Activated CD4-positive, alpha-beta memory T cell treated with anti-CD3 and anti-CD28 coated beads for 36 hours (primary cell): ENCODE measurements around the gene SYPL2. TPM values are rescaled to one million over a fixed set of nuclear protein-coding genes. Genes with fewer than 3 reads are reported as not detected.

Source experiments
- CTCF ChIA-PET: fragments of 350-600 bp; sonication (Branson Sonifier 250); formaldehyde crosslinking; loops from one replicate; lab custom pipeline; 2021; ENCODE audit warnings: antibody characterized with exemption, inconsistent platforms; lab: Charles Lee
- POLR2A ChIA-PET: fragments of 350-600 bp; sonication (Branson Sonifier 250); formaldehyde crosslinking; loops from one replicate; lab custom pipeline; 2021; ENCODE audit warnings: antibody characterized with exemption; lab: Charles Lee
- DNase-seq: peaks from one replicate; pipeline ENCODE4 v3.0.0-alpha.2; 2020
- H3K27ac Mint-ChIP-seq: one replicate; pipeline ENCODE4 v1.8.0; 2021; ENCODE audit warnings: mixed read lengths
- H3K27me3 Mint-ChIP-seq: one replicate; pipeline ENCODE4 v1.8.0; 2021; ENCODE audit warnings: mixed read lengths
- H3K36me3 Mint-ChIP-seq: one replicate; pipeline ENCODE4 v1.8.0; 2021; ENCODE audit warnings: mixed read lengths
- H3K4me1 Mint-ChIP-seq: one replicate; pipeline ENCODE4 v1.8.0; 2021; ENCODE audit warnings: low read depth, mixed read lengths
- H3K4me3 Mint-ChIP-seq: one replicate; pipeline ENCODE4 v1.8.0; 2021; ENCODE audit warnings: mild to moderate bottlenecking, mixed read lengths
- H3K9me3 Mint-ChIP-seq: one replicate; pipeline ENCODE4 v1.8.0; 2021; ENCODE audit warnings: mixed read lengths
- intact Hi-C: fragments of 100-400 bp; cut with micrococcal nuclease; formaldehyde crosslinking; loops from one replicate; pipeline ENCODE4 v1.15.1; 2023
- total RNA-seq, 2 experiments: library from RNA; stranded (reverse); gene quantifications; one replicate each; pipeline ENCODE4 v1.2.3, GENCODE V29; 2021

The SYPL2 gene
- total RNA-seq, 2 experiments from 2014 or later, result not detected

GRCh38 chr1:109493227-109493626 is 26.9 kb downstream of the SYPL2 start:
- Mint-ChIP-seq H3K27me3 (no peaks in the 10 kb centered on the region), H3K27ac (no peak overlapping the region), H3K9me3 (no peaks in the 10 kb centered on the region), H3K4me3 (peak overlapping the region; percentile 89), H3K36me3 (peaks cover 9% of the 10 kb centered on the region), H3K4me1 (peaks cover 39% of the 10 kb centered on the region)
- ChIA-PET CTCF (interaction anchor here (0.6 to 31.5 kb wide), 16 partner anchors 2 to 243 kb away, joined by 3 to 1096 read pairs (median 4); partner anchors contain the start of genes AMIGO1, ATXN7L2, CELSR2 and CYB561D1), POLR2A (interaction anchor here (1.4 to 3.4 kb wide), 5 partner anchors 9 to 67 kb away, joined by 5 to 21 read pairs (median 15); partner anchors contain the start of genes AMIGO1, ATXN7L2 and PSMA5)
- DNase-seq, result no peak
- intact Hi-C loops, result loop anchor here (5.0 kb wide), 2 partner anchors 124 to 391 kb away; partner anchors contain the start of genes AMPD2 and GNAT2

DNA sequence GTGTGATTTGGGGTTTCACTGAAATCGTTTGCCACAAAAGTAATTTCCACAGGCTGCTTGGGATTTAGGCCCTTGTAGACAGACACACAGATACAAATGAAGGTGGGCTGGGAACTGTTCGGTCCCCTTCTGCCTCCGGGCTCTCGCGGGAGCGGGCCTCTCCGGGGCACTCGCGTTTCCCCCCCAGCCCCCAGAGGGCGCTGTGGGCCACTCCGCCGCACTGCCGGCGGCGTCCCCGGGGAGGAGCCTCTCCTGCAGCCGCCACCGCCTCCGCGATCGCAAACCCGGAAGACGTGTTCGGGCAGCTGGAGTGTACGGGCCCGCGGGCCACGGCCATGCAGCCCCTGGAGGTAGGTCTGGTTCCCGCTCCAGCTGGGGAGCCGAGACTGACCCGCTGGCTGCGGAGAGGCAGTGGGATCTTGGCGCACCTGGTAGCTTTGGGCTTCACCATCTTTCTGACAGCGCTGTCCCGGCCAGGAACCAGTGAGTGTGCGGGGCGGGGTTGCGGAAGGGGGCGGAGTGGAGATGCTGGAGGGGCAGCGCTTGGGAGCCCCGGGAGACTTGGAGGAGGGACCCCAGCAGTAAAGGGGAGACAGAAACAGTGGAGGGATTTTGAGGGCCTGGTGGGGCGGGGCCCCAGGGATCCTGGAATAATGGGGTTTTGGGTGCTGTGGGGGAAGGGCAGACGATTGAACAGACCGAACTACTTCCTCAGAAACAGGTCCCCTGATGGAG is 27.6 kb downstream of the SYPL2 start, which contains the start of gene CYB561D1:
TSS of gene CYB561D1 (plus strand) at position 290 of the 735 bp plus-strand sequence. CDS start at position 336, 46 bp downstream.
- peak within 1 kb of the TSS; percentile 78 for H3K27ac Mint-ChIP-seq
- DNase-seq, result peak; percentile 93
- intact Hi-C loops, result loop anchor here (1.0 to 5.0 kb wide), 5 partner anchors 11 to 392 kb away; partner anchors contain the start of genes AMPD2, ATXN7L2, GNAT2 and PSMA5
- no peaks in the 10 kb centered on the region for H3K27me3 Mint-ChIP-seq
- peaks cover 44% of the 10 kb centered on the region for H3K4me1 Mint-ChIP-seq
- peak within 1 kb of the TSS; percentile 89 for H3K4me3 Mint-ChIP-seq
- H3K36me3 Mint-ChIP-seq, result peaks cover 9% of the 10 kb centered on the region
- CTCF ChIA-PET, result interaction anchor here (0.8 to 31.5 kb wide), 19 partner anchors 3 to 293 kb away, joined by 3 to 1096 read pairs (median 5); partner anchors contain the start of genes AMIGO1, ATXN7L2, CELSR2 and CYB561D1
- no peaks in the 10 kb centered on the region for H3K9me3 Mint-ChIP-seq
- POLR2A ChIA-PET, result interaction anchor here (0.9 to 3.4 kb wide), 6 partner anchors 10 to 68 kb away, joined by 4 to 21 read pairs (median 12); partner anchors contain the start of genes AMIGO1, ATXN7L2, GNAI3 and PSMA5

DNA sequence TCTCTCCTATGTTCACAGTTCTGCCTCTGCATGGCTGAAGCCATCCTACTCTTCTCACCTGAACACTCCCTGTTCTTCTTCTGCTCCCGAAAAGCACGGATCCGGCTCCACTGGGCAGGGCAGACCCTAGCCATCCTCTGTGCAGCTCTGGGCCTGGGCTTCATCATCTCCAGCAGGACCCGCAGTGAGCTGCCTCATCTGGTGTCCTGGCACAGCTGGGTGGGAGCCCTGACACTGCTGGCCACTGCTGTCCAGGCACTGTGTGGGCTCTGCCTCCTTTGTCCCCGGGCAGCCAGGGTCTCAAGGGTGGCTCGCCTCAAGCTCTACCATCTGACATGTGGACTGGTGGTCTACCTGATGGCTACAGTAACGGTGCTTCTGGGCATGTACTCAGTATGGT is 29.4 kb downstream of the SYPL2 start:
- Mint-ChIP-seq H3K27ac (no peak overlapping the region), H3K27me3 (no peaks in the 10 kb centered on the region), H3K4me1 (peaks cover 61% of the 10 kb centered on the region), H3K36me3 (peaks cover 8% of the 10 kb centered on the region), H3K4me3 (peak overlapping the region; percentile 89), H3K9me3 (no peaks in the 10 kb centered on the region)
- intact Hi-C loops, result loop anchor here (2.0 kb wide), 1 partner anchor 69 kb away; the partner anchor contains the start of gene PSMA5
- no peak for DNase-seq
- POLR2A ChIA-PET, result interaction anchor here (1.1 kb wide), 1 partner anchor 9 kb away, joined by 4 read pairs; no protein-coding TSS in a partner anchor
- CTCF ChIA-PET, result interaction anchor here (1.3 to 31.5 kb wide), 5 partner anchors 5 to 257 kb away, joined by 4 to 1096 read pairs (median 437); partner anchors contain the start of genes AMIGO1, ATXN7L2, CYB561D1 and GPR61

DNA sequence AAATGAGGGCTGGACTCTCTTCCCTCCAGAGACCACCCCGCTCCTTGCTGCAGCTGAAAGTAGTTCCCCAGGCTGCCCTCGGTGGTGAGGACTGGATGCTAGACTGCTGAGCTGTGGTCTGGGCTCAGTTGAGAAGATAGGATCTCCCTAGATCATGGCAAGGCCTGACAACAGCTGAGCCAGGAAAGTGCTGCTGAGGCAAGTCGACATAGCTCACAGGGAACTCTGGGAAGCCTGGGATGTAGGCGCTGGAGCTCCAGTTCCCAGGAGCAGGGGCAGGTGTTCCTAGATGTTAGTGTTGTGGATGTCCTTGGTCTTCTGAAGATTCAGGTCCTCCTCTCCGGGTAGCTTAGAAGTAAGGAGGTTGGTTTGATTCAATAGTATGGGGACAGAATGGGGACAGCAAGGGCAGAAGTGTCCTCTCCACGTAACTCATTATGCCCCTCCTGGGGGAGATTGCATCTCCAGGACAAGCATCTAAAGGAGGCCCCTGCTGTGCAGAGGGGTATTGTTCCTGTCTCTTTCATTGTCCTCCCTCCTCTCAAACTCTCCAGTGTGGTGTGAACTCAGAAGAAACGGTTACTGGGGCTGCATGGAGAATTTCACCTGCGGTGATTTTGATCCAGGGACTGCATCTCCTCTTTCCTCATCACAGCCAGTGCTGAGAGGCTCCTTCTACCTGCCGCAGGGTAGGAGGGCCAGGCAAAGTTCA is 31.3 kb downstream of the SYPL2 start:
- Mint-ChIP-seq H3K9me3 (no peaks in the 10 kb centered on the region), H3K4me3 (no peak overlapping the region), H3K36me3 (peaks cover 10% of the 10 kb centered on the region), H3K4me1 (peaks cover 79% of the 10 kb centered on the region), H3K27ac (peak overlapping the region; percentile 56), H3K27me3 (no peaks in the 10 kb centered on the region)
- intact Hi-C loops, result no loop called here
- POLR2A ChIA-PET, result interaction anchor here (1.8 to 3.3 kb wide), 3 partner anchors 11 to 33 kb away, joined by 4 to 11 read pairs (median 9); partner anchors contain the start of genes AMIGO1 and ATXN7L2
- no peak for DNase-seq
- CTCF ChIA-PET, result interaction anchor here (0.9 to 31.5 kb wide), 9 partner anchors 5 to 143 kb away, joined by 3 to 1096 read pairs (median 6); partner anchors contain the start of genes AMIGO1, ATXN7L2, CYB561D1 and GPR61

DNA sequence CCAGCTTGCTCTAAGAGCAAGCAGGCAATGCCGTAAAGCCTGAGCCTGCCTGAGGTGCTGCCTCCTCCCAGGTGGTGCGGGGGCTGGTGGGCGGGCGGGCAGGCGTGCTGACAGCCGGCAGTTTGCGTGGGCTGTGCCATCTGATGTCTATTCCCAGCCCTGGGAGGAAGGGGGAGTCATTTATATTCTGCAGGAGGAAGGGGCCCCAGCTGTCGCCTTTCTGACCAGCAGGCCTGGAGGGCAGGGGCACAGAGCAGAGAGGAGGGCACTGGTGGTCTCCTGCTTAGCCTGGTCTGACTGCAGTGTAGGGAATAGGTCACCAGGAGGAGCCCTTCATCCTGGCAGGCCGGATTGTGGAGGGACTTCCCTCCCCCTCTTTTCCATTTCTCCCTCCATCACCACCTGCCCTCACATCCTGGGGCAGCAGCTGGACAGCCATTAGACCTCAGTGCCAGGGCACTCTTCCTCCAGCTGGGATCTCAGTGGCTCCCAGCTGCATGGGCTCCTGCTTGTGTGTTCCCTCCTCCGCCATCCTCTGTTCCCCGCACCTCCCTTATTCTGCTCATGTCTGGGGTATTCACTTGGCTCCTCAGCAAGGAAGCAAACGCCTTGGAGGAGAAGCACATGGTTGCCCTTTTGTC is 31.9 kb downstream of the SYPL2 start:
- ChIA-PET CTCF (interaction anchor here (0.7 to 31.5 kb wide), 9 partner anchors 4 to 538 kb away, joined by 3 to 1096 read pairs (median 6); partner anchors contain the start of genes AMIGO1, ATXN7L2, CYB561D1 and GPR61), POLR2A (interaction anchor here (0.6 to 3.3 kb wide), 5 partner anchors 9 to 34 kb away, joined by 3 to 11 read pairs (median 4); partner anchors contain the start of genes AMIGO1 and ATXN7L2)
- peak overlapping the region; percentile 56 for H3K27ac Mint-ChIP-seq
- H3K4me1 Mint-ChIP-seq, result peaks cover 80% of the 10 kb centered on the region
- peak; percentile 40 for DNase-seq
- H3K27me3 Mint-ChIP-seq, result no peaks in the 10 kb centered on the region
- peaks cover 10% of the 10 kb centered on the region for H3K36me3 Mint-ChIP-seq
- intact Hi-C loops, result no loop called here
- H3K9me3 Mint-ChIP-seq, result no peaks in the 10 kb centered on the region
- no peak overlapping the region for H3K4me3 Mint-ChIP-seq

DNA sequence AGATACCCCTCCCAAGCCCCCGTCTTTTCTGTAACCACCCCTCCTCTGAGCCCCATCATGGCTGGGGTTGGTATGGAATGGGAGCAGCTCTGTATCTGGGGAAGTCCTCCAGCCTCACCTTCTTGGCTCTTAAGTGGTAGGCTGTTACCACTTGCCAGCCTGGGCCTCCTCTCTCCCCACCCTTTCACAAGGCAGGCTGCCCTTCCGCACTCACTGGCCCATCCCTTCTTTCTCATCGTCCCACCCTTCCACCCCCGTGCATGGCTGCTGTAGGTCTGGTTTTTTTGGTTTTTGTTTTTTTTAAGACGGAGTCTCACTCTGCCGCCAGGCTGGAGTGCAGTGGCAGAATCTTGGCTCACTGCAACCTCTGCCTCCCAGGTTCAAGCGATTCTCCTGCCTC is 32.7 kb downstream of the SYPL2 start:
- Mint-ChIP-seq H3K27me3 (no peaks in the 10 kb centered on the region), H3K36me3 (peaks cover 10% of the 10 kb centered on the region), H3K4me1 (peaks cover 85% of the 10 kb centered on the region), H3K4me3 (no peak overlapping the region), H3K27ac (peak overlapping the region; percentile 38), H3K9me3 (no peaks in the 10 kb centered on the region)
- no peak for DNase-seq
- POLR2A ChIA-PET, result interaction anchor here (0.6 to 3.3 kb wide), 5 partner anchors 8 to 33 kb away, joined by 3 to 11 read pairs (median 4); partner anchors contain the start of genes AMIGO1 and ATXN7L2
- CTCF ChIA-PET, result interaction anchor here (0.6 to 31.5 kb wide), 11 partner anchors 3 to 537 kb away, joined by 3 to 1096 read pairs (median 4); partner anchors contain the start of genes AMIGO1, ATXN7L2, CYB561D1 and GPR61
- intact Hi-C loops, result no loop called here

DNA sequence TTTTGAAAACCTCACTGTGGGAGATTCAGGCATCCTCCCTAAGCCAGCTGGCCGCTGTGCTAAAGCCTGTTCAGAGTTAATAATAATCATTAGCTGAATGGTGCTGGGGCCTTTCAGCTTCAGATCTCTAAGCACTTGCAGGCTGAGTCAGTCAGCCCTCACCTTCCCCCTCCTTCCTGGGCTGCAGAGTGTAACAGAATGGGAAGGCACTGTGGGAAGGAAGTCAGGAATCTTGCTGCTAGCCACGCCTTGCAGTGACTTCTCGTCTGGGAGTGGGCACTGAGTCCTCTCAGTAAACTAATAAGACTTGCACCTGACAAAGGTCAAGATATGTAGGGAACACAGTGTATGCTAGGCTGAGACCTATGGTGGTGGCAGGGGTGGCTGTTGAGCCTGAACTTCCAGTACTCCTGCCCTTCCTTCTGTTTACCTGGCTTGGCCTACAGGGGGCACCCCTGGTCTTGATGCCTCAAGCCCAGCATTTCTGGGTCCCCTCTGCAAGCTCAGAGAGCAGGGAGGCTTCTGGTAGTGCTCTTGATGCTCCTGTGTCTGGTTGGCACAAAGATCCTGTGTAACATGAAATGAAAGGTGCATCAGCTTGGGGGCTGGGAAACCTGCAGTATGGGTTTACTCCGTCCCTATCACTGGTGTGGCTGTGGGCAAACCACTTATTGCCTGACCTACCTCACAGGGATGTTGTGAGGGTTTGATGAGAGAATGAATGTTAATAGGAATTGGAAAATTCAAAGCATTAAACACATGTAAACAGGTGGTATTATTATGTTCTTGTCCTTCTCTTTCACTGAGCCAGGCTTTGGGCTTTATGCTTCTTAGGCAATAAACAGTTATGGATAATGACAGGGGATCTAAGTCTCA is 33.6 kb downstream of the SYPL2 start:
- H3K4me3 Mint-ChIP-seq, result no peak overlapping the region
- H3K27me3 Mint-ChIP-seq, result no peaks in the 10 kb centered on the region
- DNase-seq, result peak; percentile 70
- intact Hi-C loops, result loop anchor here (1.0 to 5.0 kb wide), 2 partner anchors 32 to 122 kb away; no protein-coding TSS in a partner anchor
- no peaks in the 10 kb centered on the region for H3K9me3 Mint-ChIP-seq
- peaks cover 10% of the 10 kb centered on the region for H3K36me3 Mint-ChIP-seq
- POLR2A ChIA-PET, result interaction anchor here (2.8 to 3.3 kb wide), 2 partner anchors 9 to 31 kb away, joined by 9 to 11 read pairs; partner anchors contain the start of gene AMIGO1
- peak overlapping the region; percentile 38 for H3K27ac Mint-ChIP-seq
- peaks cover 88% of the 10 kb centered on the region for H3K4me1 Mint-ChIP-seq
- CTCF ChIA-PET, result interaction anchor here (0.6 to 31.5 kb wide), 10 partner anchors 2 to 250 kb away, joined by 3 to 1096 read pairs (median 4); partner anchors contain the start of genes AMIGO1, ATXN7L2, CELSR2 and CYB561D1

DNA sequence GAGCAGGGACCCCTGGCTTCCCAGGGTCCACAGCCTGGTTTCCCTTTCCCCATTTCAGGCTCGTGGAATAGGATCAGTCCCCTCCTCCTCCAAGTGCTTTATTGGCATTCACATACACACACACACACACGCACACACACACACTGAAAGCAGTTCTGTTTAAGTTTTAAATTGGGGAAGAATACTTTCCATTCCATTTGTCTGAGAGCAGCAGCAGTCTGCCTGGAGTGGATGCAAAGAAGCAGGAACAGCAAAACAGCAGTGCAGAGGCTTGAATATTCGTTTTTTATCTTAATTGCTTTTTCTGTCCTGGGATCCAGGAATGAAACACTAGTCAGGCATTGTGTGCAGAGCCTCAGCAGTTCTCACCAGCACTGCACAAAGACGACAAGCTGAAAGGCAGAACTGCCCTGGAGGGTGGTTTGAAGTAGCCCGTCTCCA is 34.6 kb downstream of the SYPL2 start:
- peak overlapping the region; percentile 54 for H3K27ac Mint-ChIP-seq

GRCh38 chr1:109501644-109502363 is 35.5 kb downstream of the SYPL2 start:
- DNase-seq, result no peak
- Mint-ChIP-seq H3K4me3 (no peak overlapping the region), H3K36me3 (peaks cover 4% of the 10 kb centered on the region), H3K27ac (peak overlapping the region; percentile 70), H3K27me3 (no peaks in the 10 kb centered on the region), H3K4me1 (peaks cover 88% of the 10 kb centered on the region), H3K9me3 (no peaks in the 10 kb centered on the region)
- intact Hi-C loops, result loop anchor here (5.0 kb wide), 1 partner anchor 120 kb away; no protein-coding TSS in a partner anchor
- ChIA-PET CTCF (interaction anchor here (1.6 to 31.5 kb wide), 6 partner anchors 0 to 138 kb away, joined by 4 to 1096 read pairs (median 223); partner anchors contain the start of genes AMIGO1, ATXN7L2, CYB561D1 and GPR61), POLR2A (interaction anchor here (2.8 kb wide), 1 partner anchor 17 kb away, joined by 11 read pairs; the partner anchor contains the start of gene ATXN7L2)

More for the DNA sequence above, 34.6 kb downstream of the SYPL2 start:
- no peak overlapping the region for H3K4me3 Mint-ChIP-seq
- ChIA-PET CTCF (interaction anchor here (0.6 to 31.5 kb wide), 6 partner anchors 1 to 249 kb away, joined by 3 to 1096 read pairs (median 232); partner anchors contain the start of genes AMIGO1, ATXN7L2, CYB561D1 and GPR61), POLR2A (interaction anchor here (2.8 kb wide), 1 partner anchor 17 kb away, joined by 11 read pairs; the partner anchor contains the start of gene ATXN7L2)
- DNase-seq, result no peak
- intact Hi-C loops, result loop anchor here (1.0 to 5.0 kb wide), 2 partner anchors 31 to 121 kb away; no protein-coding TSS in a partner anchor
- peaks cover 88% of the 10 kb centered on the region for H3K4me1 Mint-ChIP-seq
- no peaks in the 10 kb centered on the region for H3K9me3 Mint-ChIP-seq
- peaks cover 9% of the 10 kb centered on the region for H3K36me3 Mint-ChIP-seq
- H3K27me3 Mint-ChIP-seq, result no peaks in the 10 kb centered on the region
